A673 (cell line): ENCODE results near the gene EML6.

Experiments
- EZH2 ChIP-seq: fragments of 200-600 bp; sonication (generic); IDR thresholded peaks from 2 replicates; pipeline ENCODE4 v1.6.1; 2017; ENCODE audit warnings: borderline replicate concordance, low read depth, mild to moderate bottlenecking, mixed read lengths, antibody characterized with exemption, low read length; ENCODE audit not compliant: poor library complexity, severe bottlenecking
- TF ChIP-seq, protein P1 (sequence below): fragments of 300-800, 200-600 bp; sonication (generic); conservative IDR thresholded peaks from 2 replicates; pipeline ENCODE4 v1.5.1; 2017; ENCODE audit warnings: low read depth, mild to moderate bottlenecking, antibody characterized with exemption, low read length, moderate library complexity, mixed read lengths

DNA sequence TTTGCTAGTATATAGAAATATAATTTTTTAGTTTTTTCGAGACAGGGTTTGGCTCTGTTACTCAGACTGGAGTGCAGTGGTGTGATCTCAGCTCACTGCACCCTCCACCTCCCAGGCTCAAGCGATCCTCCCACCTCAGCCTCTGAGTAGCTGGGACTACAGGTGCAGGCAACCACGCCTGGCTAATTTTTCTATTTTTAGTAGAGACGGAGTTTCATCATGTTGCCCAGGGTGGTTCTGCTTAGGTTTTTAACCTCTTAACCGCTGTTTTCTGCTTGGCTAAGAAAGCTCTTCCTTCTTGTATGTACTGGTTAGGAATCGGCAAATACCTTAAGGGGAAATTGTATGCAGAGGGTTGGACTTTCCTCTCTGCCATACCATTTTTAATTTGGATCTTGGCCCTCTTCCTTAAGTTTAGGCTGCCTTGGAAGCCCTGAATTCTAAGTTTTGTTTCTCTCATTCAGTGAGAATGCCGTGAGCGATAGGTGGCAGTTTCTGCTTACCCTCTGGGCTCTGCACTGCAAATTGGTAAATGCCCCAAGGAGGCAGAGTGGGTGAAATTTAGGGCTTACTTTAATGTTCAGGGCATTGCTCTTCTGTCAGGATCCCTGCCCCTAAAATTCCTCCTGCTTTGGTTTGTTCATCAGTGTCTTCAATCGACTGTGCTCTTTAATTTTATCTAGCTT, 32.3 kb downstream of the EML6 start:
- TF ChIP-seq, protein P1, sequence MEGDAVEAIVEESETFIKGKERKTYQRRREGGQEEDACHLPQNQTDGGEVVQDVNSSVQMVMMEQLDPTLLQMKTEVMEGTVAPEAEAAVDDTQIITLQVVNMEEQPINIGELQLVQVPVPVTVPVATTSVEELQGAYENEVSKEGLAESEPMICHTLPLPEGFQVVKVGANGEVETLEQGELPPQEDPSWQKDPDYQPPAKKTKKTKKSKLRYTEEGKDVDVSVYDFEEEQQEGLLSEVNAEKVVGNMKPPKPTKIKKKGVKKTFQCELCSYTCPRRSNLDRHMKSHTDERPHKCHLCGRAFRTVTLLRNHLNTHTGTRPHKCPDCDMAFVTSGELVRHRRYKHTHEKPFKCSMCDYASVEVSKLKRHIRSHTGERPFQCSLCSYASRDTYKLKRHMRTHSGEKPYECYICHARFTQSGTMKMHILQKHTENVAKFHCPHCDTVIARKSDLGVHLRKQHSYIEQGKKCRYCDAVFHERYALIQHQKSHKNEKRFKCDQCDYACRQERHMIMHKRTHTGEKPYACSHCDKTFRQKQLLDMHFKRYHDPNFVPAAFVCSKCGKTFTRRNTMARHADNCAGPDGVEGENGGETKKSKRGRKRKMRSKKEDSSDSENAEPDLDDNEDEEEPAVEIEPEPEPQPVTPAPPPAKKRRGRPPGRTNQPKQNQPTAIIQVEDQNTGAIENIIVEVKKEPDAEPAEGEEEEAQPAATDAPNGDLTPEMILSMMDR, result no peak
- TF ChIP-seq EZH2, result no peak
